SIG-M5 treated with dmso at 0.1 percent for 504 hours (cell line): Measurements from ENCODE around the gene BCAM.
"Not testable (repeated sequence)": the region's sequence is repeated elsewhere in the genome, so short reads cannot be mapped to it uniquely, and the experiment has no call there.

ENCODE experiments used
- DNase-seq: peaks from one replicate; lab custom pipeline; 2025; ENCODE audit not compliant: unreplicated experiment; lab: John Stamatoyannopoulos, UW

BCAM gene

GRCh38 chr19:44808463-44809371 lies at the start of gene BCAM:
Gene BCAM (plus strand): TSS chr19:44809103. CDS start chr19:44809125, 22 bp downstream.
- DNase-seq = no peak

- no peak for DNase-seq
These were observed 46.9 kb upstream of the BCAM start for GRCh38 chr19:44762038-44762437.

GRCh38 chr19:44765033-44765948 lies 43.6 kb upstream of the BCAM start:
- peak; percentile 39 for DNase-seq

- no peak for DNase-seq
These were observed 43.0 kb upstream of the BCAM start for GRCh38 chr19:44765949-44766335.

GRCh38 chr19:44767295-44768180 lies 41.4 kb upstream of the BCAM start:
- no peak for DNase-seq

GRCh38 chr19:44770550-44771257 lies 38.2 kb upstream of the BCAM start:
- DNase-seq = peak; percentile 87

GRCh38 chr19:44772144-44772543 lies 36.8 kb upstream of the BCAM start:
- DNase-seq = not testable (repeated sequence)

GRCh38 chr19:44772959-44773358 lies 35.9 kb upstream of the BCAM start:
- no peak for DNase-seq

- DNase-seq = no peak
These were observed 33.1 kb upstream of the BCAM start for GRCh38 chr19:44775676-44776240.

GRCh38 chr19:44776402-44777096 lies 32.4 kb upstream of the BCAM start:
- DNase-seq = peak; percentile 53

- no peak for DNase-seq
These were observed 31.1 kb upstream of the BCAM start, which contains the start of gene CBLC for GRCh38 chr19:44777715-44778347. Gene CBLC (plus strand): TSS chr19:44777890. CDS start chr19:44777932, 42 bp downstream.

- no peak for DNase-seq
These were observed 29.8 kb upstream of the BCAM start for GRCh38 chr19:44779150-44779549.

GRCh38 chr19:44781694-44782093 lies 27.2 kb upstream of the BCAM start:
- DNase-seq = not testable (repeated sequence)

GRCh38 chr19:44782729-44783128 lies 26.2 kb upstream of the BCAM start:
- DNase-seq = no peak

GRCh38 chr19:44783545-44783944 lies 25.4 kb upstream of the BCAM start:
- DNase-seq = no peak

- no peak for DNase-seq
These were observed 23.6 kb upstream of the BCAM start for GRCh38 chr19:44785271-44785670.

- no peak for DNase-seq
These were observed 22.9 kb upstream of the BCAM start for GRCh38 chr19:44785993-44786392.

GRCh38 chr19:44788971-44789370 lies 19.9 kb upstream of the BCAM start:
- DNase-seq = no peak
